ENCODE results near the gene PANK1. TPM values are rescaled to one million over a fixed set of nuclear protein-coding genes. Genes with fewer than 3 reads are reported as not detected.

The PANK1 gene
- total and polyA plus RNA-seq, 2 donors from 2014 or later: 5.4 to 31.3 TPM

GRCh38 chr10:89556600-89556999 lies 88.4 kb downstream of the PANK1 start:
- peak overlapping the region; percentile 33 to 35 for H3K27ac ChIP-seq (ENCODE audit: low read depth in 2 of 2, low read length in 2 of 2)
- peaks cover 0 to 12% (median 0%) of the 10 kb centered on the region in 3 donors for H3K4me1 ChIP-seq (ENCODE audit: control insufficient read depth in 2 of 3, insufficient read depth in 2 of 3, low read depth in 1 of 3, low read length in 3 of 3)
- FAIRE-seq: no peak
- no peaks in the 10 kb centered on the region for H3K9me3 ChIP-seq (ENCODE audit: control insufficient read depth in 2 of 3, insufficient read depth in 1 of 3, low read length in 3 of 3)
- no peaks in the 10 kb centered on the region for H3K36me3 ChIP-seq (ENCODE audit: control insufficient read depth in 2 of 3, insufficient read depth in 3 of 3, low read length in 3 of 3)
- intact Hi-C loops (cut with DNase I): no loop called here
- H3K9ac ChIP-seq (ENCODE audit: low read length in 3 of 3): no peak overlapping the region
- no peak for DNase-seq
- no peaks in the 10 kb centered on the region for H3K27me3 ChIP-seq (ENCODE audit: control insufficient read depth, insufficient read depth, low read length)
- no peak for TF ChIP-seq CTCF (IDR thresholded peaks at IDR 0.05; ENCODE audit: borderline replicate concordance, extremely low read depth, insufficient read depth)
- peak overlapping the region in 1 of 3 donors; percentile 7 for H3K4me3 ChIP-seq (ENCODE audit: low read length in 3 of 3)

- H3K27ac ChIP-seq (ENCODE audit: low read depth in 2 of 2, low read length in 2 of 2): peak overlapping the region; percentile 33 to 35
- DNase-seq (no peak), FAIRE-seq (no peak)
- no peaks in the 10 kb centered on the region for H3K27me3 ChIP-seq (ENCODE audit: control insufficient read depth, insufficient read depth, low read length)
- no peaks in the 10 kb centered on the region for H3K9me3 ChIP-seq (ENCODE audit: control insufficient read depth in 2 of 3, insufficient read depth in 1 of 3, low read length in 3 of 3)
- intact Hi-C loops (cut with DNase I): no loop called here
- H3K9ac ChIP-seq (ENCODE audit: low read length in 3 of 3): no peak overlapping the region
- no peaks in the 10 kb centered on the region for H3K36me3 ChIP-seq (ENCODE audit: control insufficient read depth in 2 of 3, insufficient read depth in 3 of 3, low read length in 3 of 3)
- H3K4me3 ChIP-seq (ENCODE audit: low read length in 3 of 3): peak overlapping the region in 1 of 3 donors; percentile 7
- peaks cover 0 to 12% (median 0%) of the 10 kb centered on the region in 3 donors for H3K4me1 ChIP-seq (ENCODE audit: control insufficient read depth in 2 of 3, insufficient read depth in 2 of 3, low read depth in 1 of 3, low read length in 3 of 3)
- peak; percentile 32 for TF ChIP-seq CTCF (IDR thresholded peaks at IDR 0.05; ENCODE audit: borderline replicate concordance, extremely low read depth, insufficient read depth)
Measured at GRCh38 chr10:89555688-89556445, 89.2 kb downstream of the PANK1 start.

- intact Hi-C loops (cut with DNase I): no loop called here
- Histone ChIP-seq H3K36me3 (ENCODE audit: control insufficient read depth in 2 of 3, insufficient read depth in 3 of 3, low read length in 3 of 3) (no peaks in the 10 kb centered on the region), H3K4me3 (ENCODE audit: low read length in 3 of 3) (no peak overlapping the region), H3K9ac (ENCODE audit: low read length in 3 of 3) (no peak overlapping the region), H3K4me1 (ENCODE audit: control insufficient read depth in 2 of 3, insufficient read depth in 2 of 3, low read depth in 1 of 3, low read length in 3 of 3) (peaks cover 0 to 12% (median 0%) of the 10 kb centered on the region in 3 donors), H3K27me3 (ENCODE audit: control insufficient read depth, insufficient read depth, low read length) (no peaks in the 10 kb centered on the region), H3K27ac (ENCODE audit: low read depth in 2 of 2, low read length in 2 of 2) (no peak overlapping the region), H3K9me3 (ENCODE audit: control insufficient read depth in 2 of 3, insufficient read depth in 1 of 3, low read length in 3 of 3) (no peaks in the 10 kb centered on the region)
- TF ChIP-seq CTCF (IDR thresholded peaks at IDR 0.05; ENCODE audit: borderline replicate concordance, extremely low read depth, insufficient read depth): no peak
- DNase-seq (no peak), FAIRE-seq (no peak)
Measured at GRCh38 chr10:89554433-89554832, 90.6 kb downstream of the PANK1 start.

Measured in kidney (tissue), 14 donors.